ENCODE results near the gene CRB3. TPM values are rescaled to one million over a fixed set of nuclear protein-coding genes. Genes with fewer than 3 reads are reported as not detected.

Gene CRB3
- total and polyA plus RNA-seq, 2 of the 8 experiments (the other 6 are each of a cell fraction or from before 2014, with no cell fraction given): 21.1 to 24.6 TPM

DNA sequence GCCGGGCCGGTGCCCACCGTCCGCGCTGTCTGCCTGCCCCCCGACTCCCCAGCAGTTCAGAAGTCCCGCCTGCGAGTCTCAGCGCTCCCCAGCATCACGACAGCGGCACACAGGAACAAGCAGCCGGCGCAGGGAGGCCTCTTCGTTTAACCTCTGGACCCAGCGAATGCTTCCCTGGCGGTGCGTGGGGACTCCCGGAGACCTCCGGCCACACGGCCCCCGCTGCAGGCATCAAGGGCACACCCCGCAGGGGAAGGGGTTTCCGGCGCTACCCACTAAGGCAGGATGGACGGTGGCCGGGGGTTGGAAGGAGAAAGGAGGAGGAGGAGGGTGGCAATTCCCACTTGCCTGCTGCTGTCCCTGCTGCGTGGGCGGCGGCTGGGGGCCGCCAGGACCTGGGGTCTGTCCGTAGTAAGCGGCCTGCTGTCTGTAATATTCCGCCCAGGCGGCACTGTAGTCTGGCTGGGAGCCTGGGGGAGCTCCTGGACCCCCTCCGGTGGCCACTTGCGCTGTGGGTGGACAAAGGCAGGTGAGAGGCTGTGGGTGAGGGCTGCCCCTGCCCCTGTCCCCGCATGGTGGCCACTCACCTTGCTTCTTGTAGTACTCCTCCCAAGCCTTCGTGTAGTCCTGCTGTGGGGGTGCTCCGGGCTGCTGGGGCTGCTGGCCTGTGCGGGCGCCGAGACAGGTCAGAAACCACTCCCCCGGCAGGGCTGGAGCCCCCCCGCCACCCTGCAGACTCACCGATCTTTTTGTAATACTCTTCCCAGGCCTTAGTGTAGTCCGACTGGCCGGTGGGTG, 49.1 kb upstream of the CRB3 start:
- no peak overlapping the region for H2BK5ac ChIP-seq (ENCODE audit: low read depth, low read length)
- no peak overlapping the region for H2BK20ac ChIP-seq (ENCODE audit: low read length)
- no peak overlapping the region for H2BK120ac ChIP-seq (replicated peaks; ENCODE audit: low read depth, low read length)
- peaks cover 36 to 67% (median 55%) of the 10 kb centered on the region in 4 experiments for H3K36me3 ChIP-seq (ENCODE audit: control insufficient read depth in 2 of 4, insufficient read depth in 4 of 4, low read length in 3 of 4)
- no peak overlapping the region for H4K91ac ChIP-seq (replicated peaks; ENCODE audit: insufficient read length, low read length)
- no peak overlapping the region for H3K18ac ChIP-seq (ENCODE audit: extremely low read depth, low read length)
- POLR2A ChIA-PET (ENCODE audit: partially characterized antibody): interaction anchor here (0.6 to 1.6 kb wide), 5 partner anchors 9 to 21 kb away, joined by 3 to 5 read pairs (median 4); partner anchors contain the start of gene KHSRP
- H3K9me3 ChIP-seq (ENCODE audit: insufficient read depth in 2 of 2, low read depth in 1 of 2, low read length in 1 of 2): no peaks in the 10 kb centered on the region
- H3K79me2 ChIP-seq (ENCODE audit: control insufficient read depth in 1 of 2, insufficient read depth in 2 of 2, low read length in 2 of 2): peaks cover 0 to 27% of the 10 kb centered on the region in 2 experiments; a peak in 2 of 4 replicates
- CTCF ChIA-PET (ENCODE audit: partially characterized antibody): interaction anchor here (1.4 kb wide), 1 partner anchor 196 kb away, joined by 3 read pairs; no protein-coding TSS in a partner anchor
- no peak overlapping the region for H2AFZ ChIP-seq (ENCODE audit: low read length)
- H2AK5ac ChIP-seq (ENCODE audit: low read depth, low read length): no peak overlapping the region
- H4K5ac ChIP-seq (ENCODE audit: insufficient read length, low read depth, low read length): no peak overlapping the region
- DNase-seq (ENCODE audit: low read depth in 1 of 2, low spot score in 2 of 2) (no peak), FAIRE-seq (no peak)
- peaks cover 0 to 12% (median 6%) of the 10 kb centered on the region in 4 experiments; a peak in 6 of 7 replicates for H3K4me1 ChIP-seq (replicated peaks in 1 of 4; ENCODE audit: control insufficient read depth in 3 of 4, insufficient read depth in 4 of 4, low read length in 3 of 4)
- H3K4ac ChIP-seq (replicated peaks; ENCODE audit: insufficient read length, low read depth, low read length): no peak overlapping the region
- no peak overlapping the region for H3K4me3 ChIP-seq (ENCODE audit: extremely low read depth in 1 of 4, insufficient read depth in 2 of 4, low read depth in 3 of 4, low read length in 4 of 4)
- H3K9ac ChIP-seq (replicated peaks in 1 of 4; ENCODE audit: extremely low read depth in 1 of 4, low read depth in 3 of 4, low read length in 3 of 4): no peak overlapping the region
- H3K27me3 ChIP-seq (replicated peaks in 1 of 4; ENCODE audit: control insufficient read depth in 3 of 4, extremely low read depth in 1 of 4, insufficient read depth in 3 of 4, low read length in 3 of 4): no peaks in the 10 kb centered on the region
- H3K23me2 ChIP-seq (ENCODE audit: low read depth, low read length): no peaks in the 10 kb centered on the region
- TF ChIP-seq USF2 (IDR thresholded peaks at IDR 0.05; ENCODE audit: low read length): no peak
- TF ChIP-seq NRF1 (IDR thresholded peaks at IDR 0.05; ENCODE audit: low read depth, low read length): no peak
- no peak for TF ChIP-seq BACH1 (IDR thresholded peaks at IDR 0.05; ENCODE audit: low read length)
- TF ChIP-seq POU5F1 (IDR thresholded peaks at IDR 0.05; ENCODE audit: low read depth, low read length): no peak
- no peak for TF ChIP-seq POLR2AphosphoS5 (IDR thresholded peaks at IDR 0.05; ENCODE audit: low read depth, low read length)
- TF ChIP-seq SUZ12 (IDR thresholded peaks at IDR 0.05; ENCODE audit: low read length): no peak
- TF ChIP-seq FOSL1 (IDR thresholded peaks at IDR 0.05; ENCODE audit: insufficient read depth, low read depth, low read length): no peak
- TF ChIP-seq BRCA1 (IDR thresholded peaks at IDR 0.05; ENCODE audit: low read depth, low read length): no peak
- no peak for TF ChIP-seq SIRT6 (IDR thresholded peaks at IDR 0.05; ENCODE audit: low read length)
- TF ChIP-seq RXRA (IDR thresholded peaks at IDR 0.05; ENCODE audit: insufficient read depth, low read depth, low read length): no peak
- TF ChIP-seq HDAC6 (IDR thresholded peaks at IDR 0.05; ENCODE audit: low read depth, low read length): no peak
- TF ChIP-seq CHD2 (IDR thresholded peaks at IDR 0.05; ENCODE audit: low read length): no peak
- no peak overlapping the region for H3K27ac ChIP-seq (ENCODE audit: low read depth, low read length)
- no peak overlapping the region for H3K23ac ChIP-seq (ENCODE audit: insufficient read length)
- H3K79me1 ChIP-seq (ENCODE audit: low read depth, low read length): peaks cover 14% of the 10 kb centered on the region
- H3K14ac ChIP-seq (ENCODE audit: insufficient read length): no peak overlapping the region
- H4K8ac ChIP-seq (ENCODE audit: extremely low read depth, insufficient read depth, low read length): no peak overlapping the region; the same call in 1 of the 2 replicates
- peaks cover 16 to 41% of the 10 kb centered on the region in 2 experiments for H4K20me1 ChIP-seq (replicated peaks in 1 of 2; ENCODE audit: control insufficient read depth in 1 of 2, insufficient read depth in 2 of 2, low read length in 2 of 2)
- no peak overlapping the region for H3K4me2 ChIP-seq (ENCODE audit: insufficient read depth in 1 of 2, low read depth in 2 of 2, low read length in 2 of 2)
- no peak overlapping the region for H3K56ac ChIP-seq (replicated peaks; ENCODE audit: insufficient read length, low read depth, low read length)
- 91% methylated on average over 44 of the region's 47 CpGs; no CpG with 5 or more reads in 1 of the 2 experiments for WGBS, 2 experiments (ENCODE audit: extremely low coverage in 1 of 2, insufficient coverage in 1 of 2, insufficient read length in 1 of 2, insufficient replicate concordance in 2 of 2, low coverage in 1 of 2, low lambda C conversion rate in 2 of 2, missing lambda C conversion rate in 1 of 2)
- no peak overlapping the region for H2BK12ac ChIP-seq (ENCODE audit: low read depth, low read length)
- no peak overlapping the region for H2BK15ac ChIP-seq (ENCODE audit: low read length)

Measured in H1 (cell line).